SU-DHL-6 (cell line): Measurements from ENCODE around the gene SMAD3.

Experiments used
- CTCF ChIP-seq: fragments of 200-600 bp; sonication (generic); IDR thresholded peaks from one replicate; pipeline ENCODE4 v1.5.1; 2017; ENCODE audit warnings: antibody characterized with exemption, mild to moderate bottlenecking, low read length, moderate library complexity; ENCODE audit not compliant: insufficient read depth, poor library complexity, severe bottlenecking
- EZH2phosphoT487 ChIP-seq: fragments of 200-600 bp; sonication (generic), shearing (Covaris generic); conservative IDR thresholded peaks from 2 replicates; pipeline ENCODE4 v1.6.1; 2018; ENCODE audit warnings: mild to moderate bottlenecking, antibody characterized with exemption, low read length, moderate library complexity, mixed read lengths

GRCh38 chr15:67051088-67052045 lies 14.0 kb upstream of the SMAD3 start:
- TF ChIP-seq CTCF (no peak), EZH2phosphoT487 (no peak)
